Gastroesophageal sphincter (tissue), 3 donors: ENCODE data around the gene AP3D1.

ENCODE experiments used
- EP300 ChIP-seq: sonication (generic); formaldehyde crosslinking; IDR thresholded peaks from one replicate; pipeline ENCODE4 v1.6.1; 2017; ENCODE audit warnings: antibody characterized with exemption, mild to moderate bottlenecking
- POLR2A ChIP-seq, 2 donors: fragments of 450-650 bp; IDR thresholded peaks; one replicate each; pipeline ENCODE4 v1.6.1; 2017; ENCODE audit warnings: antibody characterized with exemption in 2 of 2, mild to moderate bottlenecking in 2 of 2, moderate library complexity in 1 of 2
- POLR2AphosphoS5 ChIP-seq: sonication (generic); formaldehyde crosslinking; IDR thresholded peaks from one replicate; pipeline ENCODE4 v1.6.1; 2017; ENCODE audit warnings: antibody characterized with exemption
- TF ChIP-seq, protein P1 (sequence below), 4 experiments: fragments of 200-600 bp in 2 of 4; fragments of 450-650 bp in 2 of 4; sonication (generic) in 1 of 4; IDR thresholded peaks; one replicate each; pipeline ENCODE4 v1.5.1; 2017 to 2019; ENCODE audit warnings: antibody characterized with exemption in 4 of 4, mild to moderate bottlenecking in 2 of 4, moderate library complexity in 2 of 4

DNA sequence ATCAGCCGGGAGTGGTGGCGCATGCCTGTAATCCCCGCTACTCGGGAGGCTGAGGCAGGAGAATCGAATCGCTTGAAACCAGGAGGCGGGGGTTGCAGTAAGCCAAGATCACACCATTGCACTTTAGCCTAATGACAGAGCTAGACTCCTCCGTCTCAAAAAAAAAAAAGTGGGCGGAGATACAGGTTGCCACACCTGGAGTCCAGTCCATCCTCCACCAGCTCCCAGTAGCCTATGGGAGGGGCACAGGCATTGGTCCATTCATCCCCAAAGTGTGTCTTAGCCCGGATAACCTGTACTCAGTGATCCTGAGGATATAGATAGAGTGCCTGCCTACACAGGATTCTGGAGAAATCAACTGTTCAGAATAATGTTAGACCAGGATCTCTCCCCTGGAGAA is 9.0 kb upstream of the AP3D1 start:
- TF ChIP-seq, protein P1, sequence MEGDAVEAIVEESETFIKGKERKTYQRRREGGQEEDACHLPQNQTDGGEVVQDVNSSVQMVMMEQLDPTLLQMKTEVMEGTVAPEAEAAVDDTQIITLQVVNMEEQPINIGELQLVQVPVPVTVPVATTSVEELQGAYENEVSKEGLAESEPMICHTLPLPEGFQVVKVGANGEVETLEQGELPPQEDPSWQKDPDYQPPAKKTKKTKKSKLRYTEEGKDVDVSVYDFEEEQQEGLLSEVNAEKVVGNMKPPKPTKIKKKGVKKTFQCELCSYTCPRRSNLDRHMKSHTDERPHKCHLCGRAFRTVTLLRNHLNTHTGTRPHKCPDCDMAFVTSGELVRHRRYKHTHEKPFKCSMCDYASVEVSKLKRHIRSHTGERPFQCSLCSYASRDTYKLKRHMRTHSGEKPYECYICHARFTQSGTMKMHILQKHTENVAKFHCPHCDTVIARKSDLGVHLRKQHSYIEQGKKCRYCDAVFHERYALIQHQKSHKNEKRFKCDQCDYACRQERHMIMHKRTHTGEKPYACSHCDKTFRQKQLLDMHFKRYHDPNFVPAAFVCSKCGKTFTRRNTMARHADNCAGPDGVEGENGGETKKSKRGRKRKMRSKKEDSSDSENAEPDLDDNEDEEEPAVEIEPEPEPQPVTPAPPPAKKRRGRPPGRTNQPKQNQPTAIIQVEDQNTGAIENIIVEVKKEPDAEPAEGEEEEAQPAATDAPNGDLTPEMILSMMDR (IDR thresholded peaks at IDR 0.05) = no peak
- no peak for TF ChIP-seq POLR2A (IDR thresholded peaks at IDR 0.05)
- TF ChIP-seq EP300 = no peak
- TF ChIP-seq POLR2AphosphoS5 = no peak
